Measurements from ENCODE around the gene ARL6IP1.
"Not testable (repeated sequence)": the region's sequence is repeated elsewhere in the genome, so short reads cannot be mapped to it uniquely, and the experiment has no call there.

The ARL6IP1 gene

GRCh38 chr16:18789515-18789849, 11.9 kb downstream of the ARL6IP1 start:
- ChIA-PET POLR2A (interaction anchor here (8.7 kb wide), 1 partner anchor 11 kb away, joined by 99 read pairs; the partner anchor contains the start of gene ARL6IP1), CTCF (interaction anchor here (0.9 to 11.2 kb wide), 2 partner anchors 14 to 179 kb away, joined by 3 to 90 read pairs; partner anchors contain the start of gene ARL6IP1)
- TF ChIP-seq CTCF (IDR thresholded peaks at IDR 0.05; ENCODE audit: insufficient read depth, low read length, missing control alignments) = no peak
- peak overlapping the region; percentile 97 for H3K4me3 ChIP-seq (ENCODE audit: low read depth, low read length)
- DNase-seq (ENCODE audit: low read depth, low spot score) = no peak

- no peak for DNase-seq (ENCODE audit: low read depth, low spot score)
- POLR2A ChIA-PET = interaction anchor here (8.7 kb wide), 1 partner anchor 11 kb away, joined by 99 read pairs; the partner anchor contains the start of gene ARL6IP1
Measured at GRCh38 chr16:18788828-18789514, 12.4 kb downstream of the ARL6IP1 start.

GRCh38 chr16:18784917-18785623, 16.3 kb downstream of the ARL6IP1 start:
- POLR2A ChIA-PET = interaction anchor here (0.6 to 8.7 kb wide), 2 partner anchors 15 to 23 kb away, joined by 3 to 99 read pairs; partner anchors contain the start of gene ARL6IP1
- CTCF ChIA-PET = interaction anchor here (1.2 to 11.2 kb wide), 3 partner anchors 14 to 18 kb away, joined by 3 to 90 read pairs (median 10); partner anchors contain the start of gene ARL6IP1
- no peak overlapping the region for H3K4me3 ChIP-seq (ENCODE audit: low read depth, low read length)
- TF ChIP-seq CTCF (IDR thresholded peaks at IDR 0.05; ENCODE audit: insufficient read depth, low read length, missing control alignments) = no peak
- no peak for DNase-seq (ENCODE audit: low read depth, low spot score)

More at GRCh38 chr16:18788828-18789514, 12.4 kb downstream of the ARL6IP1 start:
- peak overlapping the region; percentile 97 for H3K4me3 ChIP-seq (ENCODE audit: low read depth, low read length)
- no peak for TF ChIP-seq CTCF (IDR thresholded peaks at IDR 0.05; ENCODE audit: insufficient read depth, low read length, missing control alignments)
- CTCF ChIA-PET = interaction anchor here (0.9 to 11.2 kb wide), 2 partner anchors 14 to 180 kb away, joined by 3 to 90 read pairs; partner anchors contain the start of gene ARL6IP1

- TF ChIP-seq CTCF (IDR thresholded peaks at IDR 0.05; ENCODE audit: insufficient read depth, low read length, missing control alignments) = no peak
- no peak overlapping the region for H3K4me3 ChIP-seq (ENCODE audit: low read depth, low read length)
- no peak for DNase-seq (ENCODE audit: low read depth, low spot score)
- ChIA-PET POLR2A (no interaction called here), CTCF (interaction anchor here (2.5 kb wide), 1 partner anchor 18 kb away, joined by 10 read pairs; the partner anchor contains the start of gene ARL6IP1)
Measured at GRCh38 chr16:18783430-18784341, 17.7 kb downstream of the ARL6IP1 start.

GRCh38 chr16:18782697-18783429, 18.5 kb downstream of the ARL6IP1 start:
- H3K4me3 ChIP-seq (ENCODE audit: low read depth, low read length) = no peak overlapping the region
- no peak for TF ChIP-seq CTCF (IDR thresholded peaks at IDR 0.05; ENCODE audit: insufficient read depth, low read length, missing control alignments)
- ChIA-PET CTCF (interaction anchor here (2.5 kb wide), 1 partner anchor 18 kb away, joined by 10 read pairs; the partner anchor contains the start of gene ARL6IP1), POLR2A (no interaction called here)
- DNase-seq (ENCODE audit: low read depth, low spot score) = no peak

- DNase-seq (ENCODE audit: low read depth, low spot score); POLR2A ChIA-PET; CTCF ChIA-PET; H3K4me3 ChIP-seq (ENCODE audit: low read depth, low read length): not testable (repeated sequence)
Measured at GRCh38 chr16:18781232-18781631, 20.1 kb downstream of the ARL6IP1 start.

GRCh38 chr16:18780460-18781026, 20.8 kb downstream of the ARL6IP1 start:
- DNase-seq (ENCODE audit: low read depth, low spot score); CTCF ChIA-PET; POLR2A ChIA-PET; H3K4me3 ChIP-seq (ENCODE audit: low read depth, low read length): not testable (repeated sequence)

- H3K4me3 ChIP-seq (ENCODE audit: low read depth, low read length); DNase-seq (ENCODE audit: low read depth, low spot score); POLR2A ChIA-PET; CTCF ChIA-PET: not testable (repeated sequence)
Measured at GRCh38 chr16:18777664-18778063, 23.7 kb downstream of the ARL6IP1 start.

- CTCF ChIA-PET; POLR2A ChIA-PET; H3K4me3 ChIP-seq (ENCODE audit: low read depth, low read length); DNase-seq (ENCODE audit: low read depth, low spot score): not testable (repeated sequence)
Measured at GRCh38 chr16:18776334-18776733, 25.0 kb downstream of the ARL6IP1 start.

Data from AG04449 (cell line).